Activated T-helper 2 cell treated with anti-CD3 and anti-CD28 coated beads, Interferon-gamma antibody, Interleukin-2, Interleukin-4, amounts not matched to agents 10 μg/mL and 5 μg/mL and 100 μg/mL, durations not matched to agents 14 hours and 24 hours and 36 hours (primary cell): Measurements from ENCODE around the gene MTG1. TPM values are rescaled to one million over a fixed set of nuclear protein-coding genes. Genes with fewer than 3 reads are reported as not detected.
A peak's percentile ranks its signal among the peaks of the same experiment; 100 is the strongest.
"Not testable (repeated sequence)": the region's sequence is repeated elsewhere in the genome, so short reads cannot be mapped to it uniquely, and the experiment has no call there.

Experiments
- DNase-seq: peaks from one replicate; pipeline ENCODE4 v3.0.0; 2021; ENCODE audit warnings: low spot score
- H3K27ac Mint-ChIP-seq: one replicate; pipeline ENCODE4 v1.8.0; 2021; ENCODE audit warnings: mixed read lengths
- H3K27me3 Mint-ChIP-seq: one replicate; pipeline ENCODE4 v1.8.0; 2021; ENCODE audit warnings: low read depth, mixed read lengths
- H3K36me3 Mint-ChIP-seq: one replicate; pipeline ENCODE4 v1.8.0; 2021; ENCODE audit warnings: low read depth, mixed read lengths
- H3K4me1 Mint-ChIP-seq: one replicate; pipeline ENCODE4 v1.8.0; 2021; ENCODE audit warnings: low read depth, mixed read lengths
- H3K4me3 Mint-ChIP-seq: one replicate; pipeline ENCODE4 v1.8.0; 2021; ENCODE audit warnings: low read depth, mild to moderate bottlenecking, moderate library complexity, mixed read lengths
- H3K9me3 Mint-ChIP-seq: one replicate; pipeline ENCODE4 v1.8.0; 2021; ENCODE audit warnings: mixed read lengths
- intact Hi-C: fragments of 100-400 bp; cut with micrococcal nuclease; formaldehyde crosslinking; loops from one replicate; pipeline ENCODE4 v1.15.1; 2023
- total RNA-seq: library from RNA; stranded (reverse); gene quantifications from 2 replicates; pipeline ENCODE4 v1.2.3, GENCODE V29; 2022

MTG1 gene
- total RNA-seq, 1 donor from 2014 or later = 69.0 TPM

GRCh38 chr10:133400624-133401424 is 6.9 kb downstream of the MTG1 start:
- peak overlapping the region; percentile 71 for H3K27ac Mint-ChIP-seq
- H3K36me3 Mint-ChIP-seq = peaks cover 79% of the 10 kb centered on the region
- DNase-seq = peak; percentile 14
- H3K4me3 Mint-ChIP-seq = no peak overlapping the region
- H3K9me3 Mint-ChIP-seq = no peaks in the 10 kb centered on the region
- intact Hi-C loops = no loop called here
- no peaks in the 10 kb centered on the region for H3K27me3 Mint-ChIP-seq
- peaks cover 27% of the 10 kb centered on the region for H3K4me1 Mint-ChIP-seq

GRCh38 chr10:133401500-133401899 is 7.5 kb downstream of the MTG1 start:
- peak; percentile 7 for DNase-seq
- H3K36me3 Mint-ChIP-seq = peaks cover 84% of the 10 kb centered on the region
- H3K27me3 Mint-ChIP-seq = no peaks in the 10 kb centered on the region
- H3K4me3 Mint-ChIP-seq = no peak overlapping the region
- H3K9me3 Mint-ChIP-seq = no peaks in the 10 kb centered on the region
- intact Hi-C loops = no loop called here
- no peak overlapping the region for H3K27ac Mint-ChIP-seq
- H3K4me1 Mint-ChIP-seq = peaks cover 31% of the 10 kb centered on the region

GRCh38 chr10:133401981-133402725 is 8.2 kb downstream of the MTG1 start:
- Mint-ChIP-seq H3K4me1 (peaks cover 35% of the 10 kb centered on the region), H3K27ac (no peak overlapping the region), H3K4me3 (no peak overlapping the region), H3K36me3 (peaks cover 84% of the 10 kb centered on the region), H3K27me3 (no peaks in the 10 kb centered on the region), H3K9me3 (no peaks in the 10 kb centered on the region)
- no peak for DNase-seq
- intact Hi-C loops = no loop called here

GRCh38 chr10:133403359-133403758 is 9.4 kb downstream of the MTG1 start:
- peaks cover 87% of the 10 kb centered on the region for H3K36me3 Mint-ChIP-seq
- peaks cover 8% of the 10 kb centered on the region for H3K9me3 Mint-ChIP-seq
- intact Hi-C loops = no loop called here

GRCh38 chr10:133403784-133404183 is 9.8 kb downstream of the MTG1 start:
- no peak overlapping the region for H3K4me3 Mint-ChIP-seq
- DNase-seq = no peak
- intact Hi-C loops = no loop called here
- no peak overlapping the region for H3K27ac Mint-ChIP-seq
- peaks cover 87% of the 10 kb centered on the region for H3K36me3 Mint-ChIP-seq
- H3K9me3 Mint-ChIP-seq = peaks cover 12% of the 10 kb centered on the region
- peaks cover 35% of the 10 kb centered on the region for H3K4me1 Mint-ChIP-seq
- H3K27me3 Mint-ChIP-seq = no peaks in the 10 kb centered on the region

More at GRCh38 chr10:133403359-133403758, 9.4 kb downstream of the MTG1 start:
- DNase-seq = no peak
- Mint-ChIP-seq H3K4me1 (peaks cover 35% of the 10 kb centered on the region), H3K27me3 (no peaks in the 10 kb centered on the region), H3K27ac (no peak overlapping the region), H3K4me3 (no peak overlapping the region)

GRCh38 chr10:133405272-133405671 is 11.3 kb downstream of the MTG1 start:
- H3K36me3 Mint-ChIP-seq = peaks cover 89% of the 10 kb centered on the region
- no peak overlapping the region for H3K4me3 Mint-ChIP-seq
- intact Hi-C loops = no loop called here
- DNase-seq = no peak
- no peak overlapping the region for H3K27ac Mint-ChIP-seq
- H3K27me3 Mint-ChIP-seq = no peaks in the 10 kb centered on the region
- peaks cover 33% of the 10 kb centered on the region for H3K4me1 Mint-ChIP-seq
- peaks cover 25% of the 10 kb centered on the region for H3K9me3 Mint-ChIP-seq

GRCh38 chr10:133405844-133406527 is 12.0 kb downstream of the MTG1 start:
- Mint-ChIP-seq H3K27me3 (no peaks in the 10 kb centered on the region), H3K36me3 (peaks cover 91% of the 10 kb centered on the region), H3K27ac (no peak overlapping the region), H3K9me3 (peaks cover 32% of the 10 kb centered on the region), H3K4me1 (peaks cover 28% of the 10 kb centered on the region), H3K4me3 (no peak overlapping the region)
- intact Hi-C loops = no loop called here
- DNase-seq = no peak

GRCh38 chr10:133411523-133412380 is 17.8 kb downstream of the MTG1 start:
- Mint-ChIP-seq H3K4me1 (peaks cover 4% of the 10 kb centered on the region), H3K9me3 (peaks cover 67% of the 10 kb centered on the region), H3K36me3 (peaks cover 93% of the 10 kb centered on the region), H3K27ac (no peak overlapping the region), H3K27me3 (no peaks in the 10 kb centered on the region), H3K4me3 (no peak overlapping the region)
- DNase-seq = no peak
- intact Hi-C loops = no loop called here

- intact Hi-C loops = no loop called here
- Mint-ChIP-seq H3K4me3 (no peak overlapping the region), H3K27ac (no peak overlapping the region), H3K36me3 (peaks cover 87% of the 10 kb centered on the region), H3K9me3 (peaks cover 67% of the 10 kb centered on the region), H3K4me1 (no peaks in the 10 kb centered on the region), H3K27me3 (no peaks in the 10 kb centered on the region)
- no peak for DNase-seq
Observed at GRCh38 chr10:133412381-133412711, 18.4 kb downstream of the MTG1 start.

- Mint-ChIP-seq H3K9me3 (peaks cover 49% of the 10 kb centered on the region), H3K36me3 (peaks cover 77% of the 10 kb centered on the region)
- H3K27me3 Mint-ChIP-seq, H3K27ac Mint-ChIP-seq, DNase-seq, intact Hi-C loops, H3K4me1 Mint-ChIP-seq, H3K4me3 Mint-ChIP-seq: not testable (repeated sequence)
Observed at GRCh38 chr10:133414401-133414800, 20.4 kb downstream of the MTG1 start.

GRCh38 chr10:133415752-133416151 is 21.8 kb downstream of the MTG1 start:
- DNase-seq = no peak
- Mint-ChIP-seq H3K27ac (no peak overlapping the region), H3K27me3 (no peaks in the 10 kb centered on the region), H3K9me3 (peaks cover 38% of the 10 kb centered on the region), H3K4me1 (no peaks in the 10 kb centered on the region), H3K4me3 (no peak overlapping the region), H3K36me3 (peaks cover 64% of the 10 kb centered on the region)
- intact Hi-C loops = no loop called here

- peaks cover 41% of the 10 kb centered on the region for H3K36me3 Mint-ChIP-seq
- H3K9me3 Mint-ChIP-seq = peaks cover 12% of the 10 kb centered on the region
- DNase-seq = no peak
- peaks cover 8% of the 10 kb centered on the region for H3K27me3 Mint-ChIP-seq
- H3K4me3 Mint-ChIP-seq = no peak overlapping the region
- peaks cover under 1% of the 10 kb centered on the region for H3K4me1 Mint-ChIP-seq
- H3K27ac Mint-ChIP-seq = no peak overlapping the region
- intact Hi-C loops = no loop called here
Observed at GRCh38 chr10:133418289-133418993, 24.5 kb downstream of the MTG1 start.
